Keratinocyte (primary cell): ENCODE measurements around the gene UBR2. TPM values are rescaled to one million over a fixed set of nuclear protein-coding genes. Genes with fewer than 3 reads are reported as not detected.

Experiments
- DNase-seq: peaks from one replicate; pipeline ENCODE4 v3.0.0-alpha.2; 2011; ENCODE audit warnings: low read depth, missing footprints, low spot score
- FAIRE-seq: peaks from 2 replicates; lab custom pipeline; 2011; peaks lifted over from hg19 to GRCh38; lab: Jason Lieb, UNC
- H2AFZ ChIP-seq: 2 replicates; pipeline ENCODE4 v1.6.0; 2012; ENCODE audit warnings: low read length, control low read depth, inconsistent platforms; ENCODE audit not compliant: control insufficient read depth
- H3K27ac ChIP-seq: 2 replicates; pipeline ENCODE4 v1.5.1; 2011; ENCODE audit warnings: low read length; ENCODE audit not compliant: control insufficient read depth, insufficient read depth
- H3K27me3 ChIP-seq: 3 replicates; pipeline ENCODE4 v1.6.0; 2011; ENCODE audit warnings: low read length; ENCODE audit not compliant: control insufficient read depth, insufficient read depth; ENCODE audit errors: extremely low read depth
- H3K36me3 ChIP-seq, 2 experiments: 2 replicates in 1 of 2; 3 replicates in 1 of 2; pipeline ENCODE4 v1.5.1; 2011; ENCODE audit warnings: low read length in 2 of 2, mild to moderate bottlenecking in 1 of 2; ENCODE audit not compliant: control insufficient read depth in 2 of 2, insufficient read depth in 2 of 2; ENCODE audit errors: extremely low read depth in 1 of 2
- H3K4me1 ChIP-seq: 3 replicates; pipeline ENCODE4 v1.5.1; 2011; ENCODE audit warnings: low read length; ENCODE audit not compliant: control insufficient read depth, insufficient read depth; ENCODE audit errors: extremely low read depth
- H3K4me2 ChIP-seq: 3 replicates; pipeline ENCODE4 v1.6.0; 2011; ENCODE audit warnings: low read depth, low read length; ENCODE audit not compliant: control insufficient read depth, insufficient read depth; ENCODE audit errors: extremely low read depth
- H3K4me3 ChIP-seq, 3 experiments: fragments of 200-600 bp in 1 of 3; sonication (generic) in 1 of 3; 2 replicates in 2 of 3; 3 replicates in 1 of 3; pipeline ENCODE4 v1.5.1; 2011 to 2016; ENCODE audit warnings: low read length in 3 of 3, mild to moderate bottlenecking in 3 of 3, control low read depth in 2 of 3, inconsistent platforms in 1 of 3, low read depth in 1 of 3, mixed read lengths in 1 of 3, mixed run types in 1 of 3, moderate library complexity in 1 of 3; ENCODE audit not compliant: control insufficient read depth in 2 of 3, insufficient read depth in 2 of 3; ENCODE audit errors: extremely low read depth in 1 of 3
- H3K79me2 ChIP-seq: 2 replicates; pipeline ENCODE4 v1.6.0; 2012; ENCODE audit warnings: low read length; ENCODE audit not compliant: control insufficient read depth, insufficient read depth
- H3K9ac ChIP-seq: 3 replicates; pipeline ENCODE4 v1.6.0; 2011; ENCODE audit warnings: low read length; ENCODE audit not compliant: control insufficient read depth, insufficient read depth; ENCODE audit errors: extremely low read depth
- H3K9me1 ChIP-seq: 3 replicates; pipeline ENCODE4 v1.6.0; 2011; ENCODE audit warnings: low read length; ENCODE audit not compliant: control insufficient read depth, insufficient read depth; ENCODE audit errors: extremely low read depth
- H3K9me3 ChIP-seq: 2 replicates; pipeline ENCODE4 v1.5.1; 2012; ENCODE audit warnings: low read depth, low read length; ENCODE audit not compliant: control insufficient read depth
- H4K20me1 ChIP-seq: 3 replicates; pipeline ENCODE4 v1.6.0; 2011; ENCODE audit warnings: low read length; ENCODE audit not compliant: control insufficient read depth, insufficient read depth; ENCODE audit errors: extremely low read depth
- CTCF ChIP-seq, 3 experiments: IDR thresholded peaks in 1 of 3; conservative IDR thresholded peaks in 1 of 3; optimal IDR thresholded peaks in 1 of 3; 2 replicates in 2 of 3; 3 replicates in 1 of 3; pipeline versions ENCODE3 to v1.5.1; 2011; ENCODE audit warnings: low read length in 3 of 3, mild to moderate bottlenecking in 3 of 3, moderate library complexity in 2 of 3, control low read depth in 1 of 3, inconsistent platforms in 1 of 3; ENCODE audit not compliant: insufficient read depth in 2 of 3; ENCODE audit errors: extremely low read depth in 1 of 3
- EZH2 ChIP-seq: IDR thresholded peaks from one replicate; pipeline ENCODE4 v1.6.1; 2012; ENCODE audit warnings: inconsistent platforms, mild to moderate bottlenecking, low read length, moderate library complexity
- dilution Hi-C: fragments of 300-500 bp; cut with MboI; formaldehyde crosslinking; loops from one replicate; pipeline ENCODE4 v1.7.0; 2020; ENCODE audit warnings: low sequenced_read_pairs; ENCODE audit not compliant: extremely low pct_ligation_motif_present
- polyA plus RNA-seq, 5 experiments: library from polyadenylated mRNA; depleted of rRNA in 3 of 5; stranded (reverse) in 3 of 5; stranded (forward) in 1 of 5; unstranded in 1 of 5; fragments of >200 nt; gene quantifications; 1 replicate in 1 of 5; 2 replicates in 3 of 5; 3 replicates in 1 of 5; pipeline versions ENCODE4 v1.2.1 to v1.2.3, GENCODE V29; 2011 to 2012; ENCODE audit warnings: missing spikeins in 2 of 5, low read depth in 1 of 5, low replicate concordance in 1 of 5

Gene UBR2
- polyA plus RNA-seq, 1 donor (not counting 4 experiments of a cell fraction or from before 2014, with no cell fraction given): 21.6 TPM

GRCh38 chr6:42624601-42625000 lies 60.8 kb downstream of the UBR2 start:
- no peak overlapping the region for H3K27ac ChIP-seq
- no peaks in the 10 kb centered on the region for H3K9me3 ChIP-seq
- no peak overlapping the region for H3K4me2 ChIP-seq
- H3K9ac ChIP-seq: no peak overlapping the region
- no peaks in the 10 kb centered on the region for H3K4me1 ChIP-seq
- DNase-seq: no peak
- H3K27me3 ChIP-seq: no peaks in the 10 kb centered on the region
- no peaks in the 10 kb centered on the region for H4K20me1 ChIP-seq
- H3K79me2 ChIP-seq: no peaks in the 10 kb centered on the region
- TF ChIP-seq EZH2 (no peak), CTCF (optimal IDR thresholded peaks at IDR 0.05 in 1 of 3, IDR thresholded peaks at IDR 0.05 in 1 of 3, conservative IDR thresholded peaks at IDR 0.05 in 1 of 3; ENCODE audit: extremely low read depth in 1 of 3, insufficient read depth in 2 of 3, low read length in 3 of 3) (no peak)
- H3K9me1 ChIP-seq: no peaks in the 10 kb centered on the region
- H2AFZ ChIP-seq: no peak overlapping the region
- dilution Hi-C loops: no loop called here
- H3K36me3 ChIP-seq: peaks cover 0 to under 1% of the 10 kb centered on the region in 2 experiments
- no peak overlapping the region for H3K4me3 ChIP-seq
- FAIRE-seq: no peak

GRCh38 chr6:42627044-42627443 lies 63.2 kb downstream of the UBR2 start:
- dilution Hi-C loops: no loop called here
- no peaks in the 10 kb centered on the region for H3K9me3 ChIP-seq
- H3K36me3 ChIP-seq: peaks cover 0 to 2% of the 10 kb centered on the region in 2 experiments
- H3K9me1 ChIP-seq: no peaks in the 10 kb centered on the region
- no peak for DNase-seq
- H3K4me3 ChIP-seq: no peak overlapping the region
- no peak for FAIRE-seq
- no peak overlapping the region for H2AFZ ChIP-seq
- H3K9ac ChIP-seq: no peak overlapping the region
- H3K4me1 ChIP-seq: no peaks in the 10 kb centered on the region
- H3K4me2 ChIP-seq: no peak overlapping the region
- no peaks in the 10 kb centered on the region for H4K20me1 ChIP-seq
- TF ChIP-seq CTCF (optimal IDR thresholded peaks at IDR 0.05 in 1 of 3, IDR thresholded peaks at IDR 0.05 in 1 of 3, conservative IDR thresholded peaks at IDR 0.05 in 1 of 3; ENCODE audit: extremely low read depth in 1 of 3, insufficient read depth in 2 of 3, low read length in 3 of 3): no peak
- no peak for TF ChIP-seq EZH2
- H3K79me2 ChIP-seq: no peaks in the 10 kb centered on the region
- H3K27ac ChIP-seq: no peak overlapping the region
- H3K27me3 ChIP-seq: no peaks in the 10 kb centered on the region
